GM12878 (cell line): ENCODE results near the gene HIVEP2. TPM values are rescaled to one million over a fixed set of nuclear protein-coding genes. Genes with fewer than 3 reads are reported as not detected.

Experiments used
- ASH2L ChIP-seq: fragments of 300-600, 200-600 bp; sonication (generic); IDR thresholded peaks from 2 replicates; pipeline ENCODE4 v1.6.1; 2017; ENCODE audit warnings: low read depth, mild to moderate bottlenecking, borderline replicate concordance
- CHD4 ChIP-seq: fragments of 200-600 bp; sonication (generic); IDR thresholded peaks from 2 replicates; pipeline ENCODE4 v1.6.1; 2016; ENCODE audit warnings: mild to moderate bottlenecking
- ESRRA ChIP-seq: IDR thresholded peaks from 2 replicates; pipeline ENCODE4 v1.6.1; 2012; ENCODE audit warnings: mild to moderate bottlenecking, low read length, improper control_type of control experiment
- NFYB ChIP-seq: IDR thresholded peaks from 2 replicates; pipeline ENCODE4 v1.6.1; 2011; ENCODE audit warnings: low read depth, mild to moderate bottlenecking, low read length, improper control_type of control experiment, moderate library complexity; ENCODE audit not compliant: insufficient read depth
- NKRF ChIP-seq: fragments of 450-650 bp; conservative IDR thresholded peaks from 2 replicates; pipeline ENCODE4 v1.6.1; 2017; ENCODE audit warnings: mild to moderate bottlenecking, moderate library complexity
- NR2C2 ChIP-seq: IDR thresholded peaks from 2 replicates; pipeline ENCODE4 v1.6.1; 2011; ENCODE audit warnings: borderline replicate concordance, low read depth; ENCODE audit not compliant: control insufficient read depth, insufficient read length
- POLR2A ChIP-seq: IDR thresholded peaks from 2 replicates; pipeline ENCODE4 v1.6.1; 2011; ENCODE audit warnings: low read depth, mild to moderate bottlenecking, low read length
- RB1 ChIP-seq: fragments of 450-650 bp; formaldehyde crosslinking; IDR thresholded peaks from 2 replicates; pipeline ENCODE4 v1.6.1; 2017; ENCODE audit warnings: mild to moderate bottlenecking, borderline replicate concordance
- RELB ChIP-seq: fragments of 450-650 bp; IDR thresholded peaks from 2 replicates; pipeline ENCODE4 v1.6.1; 2017; ENCODE audit warnings: low read depth, mild to moderate bottlenecking, moderate library complexity
- SIN3A ChIP-seq: IDR thresholded peaks from 2 replicates; pipeline ENCODE4 v1.6.1; 2012; ENCODE audit warnings: low read depth, low read length, improper control_type of control experiment
- SUZ12 ChIP-seq: fragments of 200-600 bp; sonication (generic); IDR thresholded peaks from one replicate; pipeline ENCODE4 v1.6.1; 2018; ENCODE audit warnings: antibody characterized with exemption, mild to moderate bottlenecking; ENCODE audit not compliant: unreplicated experiment
- TBL1XR1 ChIP-seq: IDR thresholded peaks from 2 replicates; pipeline ENCODE4 v1.6.1; 2012; ENCODE audit warnings: low read depth, low read length, improper control_type of control experiment
- USF2 ChIP-seq: IDR thresholded peaks from 2 replicates; pipeline ENCODE4 v1.6.1; 2011; ENCODE audit warnings: low read depth, low read length, improper control_type of control experiment, borderline replicate concordance
- YBX1 ChIP-seq: fragments of 450-650 bp; IDR thresholded peaks from 2 replicates; pipeline ENCODE4 v1.6.1; 2016; ENCODE audit warnings: antibody characterized with exemption
- ZBTB40 ChIP-seq: fragments of 450-650 bp; IDR thresholded peaks from 2 replicates; pipeline ENCODE4 v1.6.1; 2016; ENCODE audit warnings: mild to moderate bottlenecking, moderate library complexity, borderline replicate concordance
- ZNF24 ChIP-seq: fragments of 450-650 bp; IDR thresholded peaks from 2 replicates; pipeline ENCODE4 v1.6.1; 2017; ENCODE audit warnings: antibody characterized with exemption, mild to moderate bottlenecking
- ZNF592 ChIP-seq: fragments of 450-650 bp; IDR thresholded peaks from 2 replicates; pipeline ENCODE4 v1.6.1; 2017; ENCODE audit warnings: mild to moderate bottlenecking, moderate library complexity
- polyA plus RNA-seq, 11 experiments: library from polyadenylated mRNA; depleted of rRNA in 4 of 11; unstranded in 6 of 11; stranded (reverse) in 5 of 11; fragments of >200 nt; fragmentation: Nextera tagmentation in 4 of 11; fragmentation: Illumina TruSeq in 1 of 11; extraction: Ambion mirVana in 4 of 11; extraction: Trizol in 1 of 11; gene quantifications; 1 replicate in 1 of 11; 2 replicates in 10 of 11; pipeline versions ENCODE4 v1.2.1 to v1.2.3, GENCODE V29; 2011 to 2016; ENCODE audit warnings: inconsistent platforms in 2 of 11, missing spikeins in 2 of 11, low read depth in 1 of 11
- total RNA-seq, 4 experiments: library from RNA; depleted of rRNA in 3 of 4; stranded (reverse); fragments of >200 nt in 3 of 4; fragmentation: Illumina TruSeq in 1 of 4; extraction: Trizol in 1 of 4; gene quantifications; 2 replicates each; pipeline versions ENCODE4 v1.2.1 to v1.2.3, GENCODE V29; 2013 to 2021

HIVEP2 gene
- total and polyA plus RNA-seq, 10 of the 15 experiments (the other 5 are each of a cell fraction or from before 2014, with no cell fraction given) = 1.2 to 15.7 (median 10.2) TPM

- TF ChIP-seq NKRF (no peak), SIN3A (no peak), ESRRA (no peak), SUZ12 (no peak), YBX1 (no peak), NFYB (no peak), ZNF24 (no peak), CHD4 (no peak), TBL1XR1 (peak; percentile 96), ZBTB40 (peak; percentile 69; the same call in 1 of the 2 replicates), ZNF592 (peak; percentile 81; the same call in 1 of the 2 replicates), ASH2L (no peak), RB1 (no peak), RELB (peak; percentile 95), NR2C2 (no peak), USF2 (no peak), POLR2A (peak; percentile 49)
These were observed 59.7 kb downstream of the HIVEP2 start (continued) for GRCh38 chr6:142885182-142885867.
